Stimulated activated CD4-positive, alpha-beta T cell treated with anti-CD3 and anti-CD28 coated beads, Interleukin-4, amount 100 ng/mL, for 48 hours (primary cell): ENCODE results near the gene PLAA.
A peak's percentile ranks its signal among the peaks of the same experiment; 100 is the strongest.

Source experiments
- DNase-seq, 2 donors: peaks; one replicate each; pipeline ENCODE4 v3.0.0-alpha.2; 2020; ENCODE audit warnings: low read depth in 2 of 2

Gene PLAA

GRCh38 chr9:26946753-26947727, at the start of gene PLAA:
TSS of gene PLAA (minus strand) at chr9:26947242. CDS start at chr9:26947045, 197 bp downstream.
- peak; percentile 73 to 80 for DNase-seq

- no peak for DNase-seq
Measured at GRCh38 chr9:26995810-26996209, 48.8 kb upstream of the PLAA start.

DNA sequence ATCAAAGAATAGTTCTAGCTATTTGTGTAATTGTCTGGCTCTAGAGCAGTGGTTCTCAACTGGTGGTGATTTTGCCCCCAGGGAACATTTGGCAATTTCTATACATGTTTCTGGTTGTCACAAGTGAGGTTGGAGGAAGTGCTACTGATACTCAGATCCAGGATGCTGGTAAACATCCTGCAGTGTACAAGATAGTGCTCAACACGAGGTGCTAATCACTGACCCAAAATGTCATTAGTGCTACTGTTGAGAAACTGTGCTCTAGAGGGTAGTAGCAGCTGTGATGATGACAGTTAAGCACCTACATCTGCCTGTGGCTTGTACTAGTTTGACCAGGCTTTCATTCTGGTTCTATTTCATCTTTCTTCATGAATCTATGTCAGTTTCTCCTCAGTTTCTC, 36.3 kb upstream of the PLAA start:
- DNase-seq = no peak

- DNase-seq = no peak
Measured at GRCh38 chr9:26975728-26976707, 29.0 kb upstream of the PLAA start.

DNA sequence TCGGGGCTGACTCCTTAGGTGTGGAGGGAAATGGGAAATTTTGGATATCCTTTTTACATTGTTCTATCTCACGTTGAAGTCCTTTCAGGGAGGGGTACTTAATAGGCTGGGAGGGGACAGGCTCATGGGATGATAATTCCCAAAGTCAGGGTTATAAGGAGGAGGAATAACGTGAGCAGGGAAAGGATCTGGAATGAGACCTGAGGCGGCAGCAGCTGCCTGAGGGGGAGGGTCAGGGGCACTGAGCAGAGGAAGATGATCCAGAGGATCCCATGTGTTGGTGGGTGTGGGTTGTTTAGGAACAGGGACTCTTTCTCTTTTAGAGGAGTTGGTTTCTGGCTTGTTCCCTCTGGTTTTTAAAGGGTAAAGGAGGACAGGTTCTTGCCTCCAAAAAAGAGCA, 27.9 kb upstream of the PLAA start:
- no peak for DNase-seq

DNA sequence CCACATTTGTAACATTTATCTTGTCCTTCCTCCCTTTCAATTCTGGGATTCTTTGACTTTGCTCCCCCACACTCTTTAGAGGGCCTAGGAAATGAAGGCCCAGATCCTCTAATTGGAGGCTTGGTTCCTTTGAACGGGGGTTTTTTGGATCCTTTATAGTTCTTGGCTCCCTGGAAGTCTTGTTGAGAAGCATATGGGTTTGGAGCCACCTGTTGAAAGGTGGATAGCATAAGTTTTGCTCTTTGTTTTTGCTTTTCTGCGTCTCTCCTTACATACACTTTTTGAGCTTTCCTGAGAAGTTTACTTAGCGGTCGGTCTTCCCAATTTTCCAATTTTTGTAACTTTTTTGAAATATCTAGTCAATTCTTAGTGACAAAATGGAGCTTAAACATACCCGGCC, 26.9 kb upstream of the PLAA start:
- no peak for DNase-seq

- no peak for DNase-seq
Measured at GRCh38 chr9:26971721-26972120, 24.7 kb upstream of the PLAA start.

- no peak for DNase-seq
Measured at GRCh38 chr9:26956860-26957233, 9.8 kb upstream of the PLAA start.

DNA sequence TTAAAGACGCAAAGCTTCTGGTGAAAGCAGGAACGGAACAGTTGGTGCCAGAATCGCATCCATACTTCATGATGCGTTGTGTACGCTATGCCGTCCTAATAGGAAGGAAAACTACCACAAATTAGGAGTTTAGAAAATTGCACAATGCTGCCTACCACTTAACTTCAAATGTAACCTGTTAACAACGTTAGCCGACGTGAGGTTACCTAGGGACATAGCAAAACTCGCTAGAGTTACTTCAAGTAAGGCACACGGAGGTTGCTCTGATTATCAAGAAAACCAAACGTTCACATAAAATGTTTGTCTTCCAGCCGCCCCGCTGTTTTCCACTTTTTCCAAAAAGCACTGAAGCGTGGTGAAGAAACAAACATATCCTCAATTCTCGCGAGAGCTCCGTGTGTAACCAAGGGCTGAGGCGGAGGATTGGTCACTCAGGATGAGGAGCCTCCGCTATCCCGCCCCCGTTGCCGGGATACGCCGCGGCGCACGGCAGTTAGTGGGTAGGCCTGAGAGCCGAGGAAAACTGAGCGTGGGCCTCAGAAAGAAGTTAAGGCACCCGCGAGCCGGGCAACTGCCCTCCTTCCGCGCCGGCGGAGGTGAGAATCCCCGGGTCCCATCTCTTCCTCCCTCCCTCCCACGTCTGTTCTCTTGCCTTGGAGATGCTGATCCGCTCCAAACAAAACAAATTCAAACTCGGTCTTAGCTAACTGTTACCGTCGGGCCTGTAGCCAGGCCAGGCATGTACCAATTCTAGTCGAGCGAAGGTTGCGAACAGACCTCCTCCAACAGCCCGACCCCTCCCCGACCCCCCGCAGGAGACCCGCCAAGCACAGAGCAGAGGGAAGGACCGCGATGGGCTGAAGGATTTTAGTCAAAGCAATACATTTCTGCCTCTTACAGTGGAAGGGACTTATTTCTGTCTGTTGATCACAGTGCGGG, 9.1 kb upstream of the PLAA start, which contains the start of gene IFT74:
Gene IFT74 (plus strand): TSS at position 492 of the 939 bp plus-strand sequence. CDS start 5,556 bp downstream, outside the sequence.
- DNase-seq = peak; percentile 86 to 92

DNA sequence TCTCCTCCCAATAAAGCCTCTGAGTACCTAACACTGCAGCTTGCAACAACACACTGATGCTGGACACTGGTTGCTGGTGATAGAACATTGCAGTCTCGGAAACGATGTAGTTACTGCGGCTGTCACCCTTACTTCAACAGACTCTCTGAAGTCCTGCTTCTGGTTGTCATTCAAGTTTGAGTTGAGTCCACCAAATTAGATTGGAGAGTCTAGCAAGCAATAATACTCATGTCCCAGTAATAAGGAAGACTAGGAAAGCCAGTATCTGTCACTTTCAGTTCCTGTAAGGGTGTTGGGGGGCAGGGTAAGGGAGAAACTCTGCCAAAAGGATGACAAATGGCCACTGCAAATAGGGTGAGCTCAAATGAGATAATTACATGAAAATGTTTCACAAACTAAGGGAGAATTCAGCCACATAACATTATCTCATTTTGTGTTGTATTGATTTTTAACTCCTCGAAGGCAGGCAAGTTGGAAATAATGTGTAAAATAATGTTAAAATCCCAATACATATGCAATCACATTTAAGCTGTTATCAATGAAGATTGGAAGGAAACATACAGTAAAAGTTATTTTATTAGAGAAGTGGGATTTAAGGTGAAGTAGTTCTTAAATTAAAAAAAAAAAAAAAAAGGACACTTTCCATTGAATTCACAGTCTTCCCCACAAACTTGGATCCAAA, 8.3 kb upstream of the PLAA start:
- no peak for DNase-seq

- no peak for DNase-seq
Measured at GRCh38 chr9:26954050-26954508, 7.0 kb upstream of the PLAA start.

- DNase-seq = no peak
Measured at GRCh38 chr9:26951794-26952193, 4.8 kb upstream of the PLAA start.

DNA sequence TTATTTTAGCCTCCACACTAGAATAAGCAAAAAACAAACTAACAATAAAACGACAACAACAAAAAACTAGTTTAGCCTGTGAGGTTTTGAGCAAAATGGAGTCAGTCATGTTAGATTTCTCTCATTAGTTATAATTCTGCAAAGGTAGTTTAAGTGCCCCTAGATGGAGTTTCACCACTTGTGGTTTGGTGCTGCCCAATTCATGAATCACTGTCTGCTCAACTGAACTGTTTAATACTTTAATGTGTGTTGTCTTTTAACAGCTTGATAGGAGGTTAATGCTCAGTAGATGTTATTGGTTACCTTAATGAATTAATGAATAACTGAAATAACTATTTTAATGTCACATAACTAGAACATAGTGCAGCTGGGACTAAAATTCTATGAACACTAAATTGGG, 3.5 kb upstream of the PLAA start:
- DNase-seq = no peak

DNA sequence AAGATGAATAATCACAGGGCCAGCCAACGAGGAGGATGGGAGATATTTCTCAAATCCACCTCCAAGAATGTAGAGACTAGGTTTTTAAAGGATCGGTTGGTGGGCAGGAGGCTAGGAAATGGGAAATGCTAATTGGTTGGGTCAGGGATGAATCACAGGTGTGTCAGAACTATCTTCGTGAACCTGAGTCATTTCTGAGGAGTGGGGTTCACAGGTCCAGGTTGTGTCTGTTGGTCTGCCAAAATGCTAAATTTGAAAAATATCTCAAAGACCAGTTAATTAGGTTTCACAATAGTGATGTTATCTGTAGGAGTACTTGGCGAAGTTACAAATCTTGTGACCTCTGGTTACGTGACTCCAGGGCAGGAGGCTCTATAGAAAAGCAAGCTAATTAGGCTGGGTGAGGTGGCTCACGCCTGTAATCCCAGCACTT, 2.6 kb upstream of the PLAA start:
- DNase-seq = no peak

DNA sequence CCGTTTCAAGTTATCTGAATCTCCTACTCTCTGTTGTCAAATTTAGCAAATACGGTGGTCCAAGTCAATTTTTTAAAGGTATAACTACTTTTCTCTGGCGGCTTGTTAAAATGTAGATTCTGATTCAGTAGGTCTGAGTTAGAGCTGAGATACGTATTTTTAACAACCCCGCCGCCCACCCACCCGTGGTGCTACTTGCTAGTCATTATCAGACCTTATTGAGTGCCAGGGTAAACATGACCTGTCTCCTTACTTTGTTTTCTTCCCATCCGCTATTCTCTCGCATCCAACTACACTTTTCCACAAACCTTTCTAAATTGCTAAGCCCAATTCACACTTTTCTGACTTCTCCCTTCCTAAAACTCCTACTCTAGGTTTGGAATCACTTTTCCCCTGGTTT, 694 bp upstream of the PLAA start:
- DNase-seq = peak; percentile 32 to 34

DNA sequence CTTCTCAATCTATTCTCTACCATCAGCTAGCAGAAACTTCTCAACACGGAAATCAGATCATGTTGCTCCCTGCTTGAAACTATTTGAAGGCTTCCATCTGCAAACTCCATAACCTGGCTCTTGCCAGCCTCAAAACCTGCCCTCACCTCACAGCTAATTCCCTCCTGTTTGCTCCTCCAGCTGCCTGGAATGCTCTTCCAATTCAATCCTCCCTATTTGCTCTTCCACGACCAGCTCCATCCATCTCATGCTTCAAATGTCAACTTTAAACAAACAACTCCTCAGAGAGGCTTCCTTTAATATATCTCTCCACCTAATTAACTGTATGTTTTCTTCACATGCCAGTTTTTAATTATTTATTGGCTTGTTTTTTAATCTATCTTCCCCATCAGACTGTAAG, 1.5 kb downstream of the PLAA start:
- no peak for DNase-seq

GRCh38 chr9:26940779-26941178, 6.3 kb downstream of the PLAA start:
- DNase-seq = no peak

- no peak for DNase-seq
Measured at GRCh38 chr9:26939955-26940711, 6.9 kb downstream of the PLAA start.

DNA sequence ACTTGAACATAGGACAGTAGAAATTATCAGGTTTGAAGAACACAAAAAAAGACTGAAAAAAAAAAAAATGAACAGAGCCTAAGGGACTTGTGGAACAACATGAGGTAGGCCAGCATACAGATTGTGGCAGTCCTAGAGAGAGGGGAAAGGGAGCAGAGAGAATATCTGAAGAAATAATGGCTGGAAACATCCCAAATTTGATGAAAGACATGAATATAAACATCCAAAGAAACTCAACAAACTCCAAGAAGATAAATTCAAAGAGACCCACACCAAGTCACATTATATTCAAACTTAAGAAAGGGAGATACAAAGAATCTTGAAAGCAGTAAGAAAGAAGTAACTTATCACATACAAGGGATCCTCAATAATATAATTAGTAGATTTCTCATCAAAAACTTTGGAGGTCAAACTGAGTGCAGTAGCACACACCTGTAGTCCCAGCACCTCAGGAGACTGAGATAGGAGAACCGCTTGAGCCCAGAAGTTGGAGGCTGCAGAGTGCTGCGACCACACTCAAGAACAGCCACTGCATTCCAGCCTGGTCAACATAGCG, 9.1 kb downstream of the PLAA start:
- DNase-seq = no peak
